Activated CD4-positive, alpha-beta T cell treated with anti-CD3 and anti-CD28 coated beads, Interleukin-2, amount 10 ng/mL, durations not matched to agents 7 days and 5 days (primary cell): ENCODE results near the gene SDCCAG8. TPM values are rescaled to one million over a fixed set of nuclear protein-coding genes. Genes with fewer than 3 reads are reported as not detected.

Experiments
- CTCF ChIA-PET: fragments of 350-600 bp; sonication (Branson Sonifier 250); formaldehyde crosslinking; loops from one replicate; lab custom pipeline; 2021; ENCODE audit warnings: antibody characterized with exemption; lab: Charles Lee
- POLR2A ChIA-PET: fragments of 350-600 bp; sonication (Branson Sonifier 250); formaldehyde crosslinking; loops from one replicate; lab custom pipeline; 2021; ENCODE audit warnings: antibody characterized with exemption; lab: Charles Lee
- DNase-seq: peaks from one replicate; pipeline ENCODE4 v3.0.0-alpha.2; 2020
- H3K27ac Mint-ChIP-seq: one replicate; pipeline ENCODE4 v1.8.0; 2021; ENCODE audit warnings: mild to moderate bottlenecking, moderate library complexity, mixed read lengths
- H3K27me3 Mint-ChIP-seq: one replicate; pipeline ENCODE4 v1.8.0; 2021; ENCODE audit warnings: mixed read lengths
- H3K36me3 Mint-ChIP-seq: one replicate; pipeline ENCODE4 v1.8.0; 2021; ENCODE audit warnings: low read depth, mixed read lengths
- H3K4me1 Mint-ChIP-seq: one replicate; pipeline ENCODE4 v1.8.0; 2021; ENCODE audit warnings: mixed read lengths
- H3K4me3 Mint-ChIP-seq: one replicate; pipeline ENCODE4 v1.8.0; 2021; ENCODE audit warnings: mild to moderate bottlenecking, moderate library complexity, mixed read lengths
- H3K9me3 Mint-ChIP-seq: one replicate; pipeline ENCODE4 v1.8.0; 2021; ENCODE audit warnings: mixed read lengths
- total RNA-seq, 2 experiments: library from RNA; stranded (reverse); gene quantifications; one replicate each; pipeline ENCODE4 v1.2.3, GENCODE V29; 2021

SDCCAG8 gene
- total RNA-seq, 2 experiments from 2014 or later = 23.8 to 26.4 TPM

DNA sequence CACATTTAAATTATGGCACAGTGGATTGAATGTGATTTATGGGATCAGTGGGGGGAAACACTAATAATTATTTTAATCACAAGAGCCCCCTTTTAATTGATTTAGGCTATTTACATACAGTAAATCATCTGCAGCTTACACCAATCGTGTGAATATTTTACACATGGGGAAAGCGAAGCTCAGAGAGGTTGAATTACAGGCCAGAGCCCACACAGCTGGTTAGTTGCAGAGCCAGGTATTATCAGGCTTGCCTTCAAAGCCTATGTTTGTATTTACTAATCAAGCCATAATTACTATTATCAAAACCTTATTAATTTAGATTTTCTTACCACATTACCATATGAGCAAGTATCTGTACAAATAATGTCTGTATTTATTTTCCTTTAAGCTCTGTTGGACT, 749 bp downstream of the SDCCAG8 start:
- Mint-ChIP-seq H3K4me3 (peak overlapping the region; percentile 88), H3K9me3 (no peaks in the 10 kb centered on the region), H3K27me3 (no peaks in the 10 kb centered on the region), H3K4me1 (peaks cover 40% of the 10 kb centered on the region), H3K36me3 (peaks cover 10% of the 10 kb centered on the region), H3K27ac (peak overlapping the region; percentile 98)
- ChIA-PET CTCF (interaction anchor here (0.6 to 2.0 kb wide), 4 partner anchors 13 to 65 kb away, joined by 3 to 9 read pairs (median 4); no protein-coding TSS in a partner anchor), POLR2A (interaction anchor here (1.1 kb wide), 1 partner anchor 8 kb away, joined by 6 read pairs; no protein-coding TSS in a partner anchor)
- DNase-seq = no peak

GRCh38 chr1:243257189-243257588, 1.3 kb downstream of the SDCCAG8 start:
- Mint-ChIP-seq H3K4me1 (peaks cover 35% of the 10 kb centered on the region), H3K9me3 (no peaks in the 10 kb centered on the region), H3K27me3 (no peaks in the 10 kb centered on the region), H3K4me3 (no peak overlapping the region), H3K36me3 (peaks cover 10% of the 10 kb centered on the region), H3K27ac (no peak overlapping the region)
- ChIA-PET CTCF (interaction anchor here (0.6 to 1.5 kb wide), 3 partner anchors 16 to 64 kb away, joined by 3 read pairs; no protein-coding TSS in a partner anchor), POLR2A (no interaction called here)
- DNase-seq = no peak

DNA sequence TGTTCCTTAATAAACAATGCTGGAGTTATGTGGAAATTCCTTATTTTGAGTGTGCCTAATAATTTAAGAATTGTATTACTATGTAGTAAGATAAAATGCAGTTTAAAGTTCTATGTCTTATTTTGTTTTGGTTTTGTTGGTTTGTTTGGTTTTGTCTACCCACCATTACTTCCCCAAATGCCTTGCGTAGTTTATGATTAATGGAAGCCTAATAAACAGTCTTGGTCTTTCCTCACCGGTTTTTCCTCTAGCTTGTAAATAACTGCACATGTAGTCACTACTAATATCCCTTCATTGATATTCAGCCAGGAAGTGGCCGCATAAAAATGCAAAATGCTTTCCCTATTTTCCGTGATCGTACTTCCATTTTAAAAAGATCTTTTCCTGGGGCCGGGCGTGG, 2.9 kb downstream of the SDCCAG8 start:
- no peaks in the 10 kb centered on the region for H3K27me3 Mint-ChIP-seq
- CTCF ChIA-PET = interaction anchor here (0.7 kb wide), 1 partner anchor 15 kb away, joined by 5 read pairs; no protein-coding TSS in a partner anchor
- H3K4me3 Mint-ChIP-seq = no peak overlapping the region
- POLR2A ChIA-PET = no interaction called here
- H3K4me1 Mint-ChIP-seq = peaks cover 29% of the 10 kb centered on the region
- H3K36me3 Mint-ChIP-seq = peaks cover 10% of the 10 kb centered on the region
- DNase-seq = no peak
- no peaks in the 10 kb centered on the region for H3K9me3 Mint-ChIP-seq
- H3K27ac Mint-ChIP-seq = no peak overlapping the region

- H3K36me3 Mint-ChIP-seq = peaks cover 10% of the 10 kb centered on the region
- H3K27ac Mint-ChIP-seq = no peak overlapping the region
- DNase-seq = no peak
- no peak overlapping the region for H3K4me3 Mint-ChIP-seq
- H3K4me1 Mint-ChIP-seq = peaks cover 35% of the 10 kb centered on the region
- ChIA-PET CTCF (no interaction called here), POLR2A (no interaction called here)
- H3K27me3 Mint-ChIP-seq = no peaks in the 10 kb centered on the region
- H3K9me3 Mint-ChIP-seq = no peaks in the 10 kb centered on the region
Observed at GRCh38 chr1:243260221-243260880, 4.5 kb downstream of the SDCCAG8 start.

- Mint-ChIP-seq H3K36me3 (peaks cover 10% of the 10 kb centered on the region), H3K4me1 (peaks cover 35% of the 10 kb centered on the region), H3K9me3 (no peaks in the 10 kb centered on the region), H3K27me3 (no peaks in the 10 kb centered on the region), H3K4me3 (no peak overlapping the region), H3K27ac (no peak overlapping the region)
- DNase-seq = no peak
- CTCF ChIA-PET = no interaction called here
- POLR2A ChIA-PET = no interaction called here
Observed at GRCh38 chr1:243261390-243261789, 5.5 kb downstream of the SDCCAG8 start.

- peaks cover 28% of the 10 kb centered on the region for H3K4me1 Mint-ChIP-seq
- CTCF ChIA-PET = interaction anchor here (0.5 to 1.8 kb wide), 4 partner anchors 9 to 337 kb away, joined by 3 to 8 read pairs (median 3); partner anchors contain the start of gene SDCCAG8
Observed at GRCh38 chr1:243264717-243265116, 8.9 kb downstream of the SDCCAG8 start.

GRCh38 chr1:243266231-243266630, 10.4 kb downstream of the SDCCAG8 start:
- peaks cover 18% of the 10 kb centered on the region for H3K4me1 Mint-ChIP-seq
- H3K27ac Mint-ChIP-seq = no peak overlapping the region
- no peak for DNase-seq
- CTCF ChIA-PET = interaction anchor here (0.7 kb wide), 1 partner anchor 171 kb away, joined by 3 read pairs; no protein-coding TSS in a partner anchor
- no peaks in the 10 kb centered on the region for H3K27me3 Mint-ChIP-seq
- peaks cover 10% of the 10 kb centered on the region for H3K36me3 Mint-ChIP-seq
- H3K4me3 Mint-ChIP-seq = no peak overlapping the region
- H3K9me3 Mint-ChIP-seq = no peaks in the 10 kb centered on the region
- POLR2A ChIA-PET = no interaction called here

More at GRCh38 chr1:243264717-243265116, 8.9 kb downstream of the SDCCAG8 start:
- Mint-ChIP-seq H3K27me3 (no peaks in the 10 kb centered on the region), H3K4me3 (no peak overlapping the region), H3K9me3 (no peaks in the 10 kb centered on the region), H3K27ac (peak overlapping the region; percentile 58), H3K36me3 (peaks cover 10% of the 10 kb centered on the region)
- no peak for DNase-seq
- POLR2A ChIA-PET = interaction anchor here (1.3 kb wide), 1 partner anchor 9 kb away, joined by 6 read pairs; the partner anchor contains the start of gene SDCCAG8

- Mint-ChIP-seq H3K4me1 (peaks cover 18% of the 10 kb centered on the region), H3K4me3 (no peak overlapping the region), H3K27me3 (no peaks in the 10 kb centered on the region), H3K9me3 (no peaks in the 10 kb centered on the region), H3K36me3 (peaks cover 12% of the 10 kb centered on the region), H3K27ac (no peak overlapping the region)
- DNase-seq = no peak
- ChIA-PET CTCF (no interaction called here), POLR2A (no interaction called here)
Observed at GRCh38 chr1:243267471-243267880, 11.6 kb downstream of the SDCCAG8 start.

GRCh38 chr1:243267914-243268653, 12.2 kb downstream of the SDCCAG8 start:
- Mint-ChIP-seq H3K27me3 (no peaks in the 10 kb centered on the region), H3K36me3 (peaks cover 14% of the 10 kb centered on the region), H3K4me1 (peaks cover 18% of the 10 kb centered on the region), H3K4me3 (no peak overlapping the region), H3K27ac (no peak overlapping the region), H3K9me3 (no peaks in the 10 kb centered on the region)
- POLR2A ChIA-PET = no interaction called here
- no peak for DNase-seq
- CTCF ChIA-PET = no interaction called here

DNA sequence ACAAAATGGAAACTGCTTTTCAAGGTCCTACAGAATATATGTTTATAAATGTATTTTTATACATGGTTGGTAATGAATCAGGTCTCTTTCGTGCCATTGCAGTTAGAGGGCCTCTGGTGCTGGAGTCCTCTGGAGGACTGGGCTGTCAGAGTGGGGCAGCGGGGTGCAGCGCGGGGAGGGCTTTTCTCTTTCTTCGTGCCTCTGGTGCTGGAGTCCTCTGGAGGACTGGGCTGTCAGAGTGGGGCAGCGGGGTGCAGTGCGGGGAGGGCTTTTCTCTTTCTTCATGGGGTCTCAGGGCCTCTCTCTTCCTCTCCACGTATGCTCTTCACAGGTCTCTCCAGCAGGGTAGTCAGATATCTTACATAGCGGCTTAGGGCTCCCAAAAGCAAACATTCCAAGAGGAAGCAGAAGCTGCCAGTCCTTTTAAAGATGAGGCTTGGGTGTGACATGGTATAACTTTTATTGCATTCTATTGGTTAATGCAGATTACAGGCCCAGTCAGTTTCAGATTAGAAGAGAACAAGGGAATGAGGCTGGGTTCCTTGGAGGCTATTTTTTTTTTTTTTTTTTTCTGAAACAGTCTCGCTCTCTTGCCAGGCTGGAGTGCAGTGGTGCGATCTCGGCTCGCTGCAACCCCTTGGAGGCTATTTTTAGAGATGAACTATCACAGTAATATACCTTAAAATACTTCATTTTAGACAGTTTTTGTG, 13.1 kb downstream of the SDCCAG8 start:
- H3K27ac Mint-ChIP-seq = peak overlapping the region; percentile 61
- ChIA-PET POLR2A (no interaction called here), CTCF (interaction anchor here (0.6 kb wide), 1 partner anchor 18 kb away, joined by 4 read pairs; no protein-coding TSS in a partner anchor)
- no peaks in the 10 kb centered on the region for H3K27me3 Mint-ChIP-seq
- DNase-seq = no peak
- peaks cover 22% of the 10 kb centered on the region for H3K36me3 Mint-ChIP-seq
- no peaks in the 10 kb centered on the region for H3K9me3 Mint-ChIP-seq
- H3K4me1 Mint-ChIP-seq = peaks cover 14% of the 10 kb centered on the region
- no peak overlapping the region for H3K4me3 Mint-ChIP-seq

GRCh38 chr1:243269461-243269801, 13.6 kb downstream of the SDCCAG8 start:
- Mint-ChIP-seq H3K36me3 (peaks cover 26% of the 10 kb centered on the region), H3K27me3 (no peaks in the 10 kb centered on the region), H3K4me3 (no peak overlapping the region), H3K4me1 (peaks cover 13% of the 10 kb centered on the region), H3K9me3 (no peaks in the 10 kb centered on the region), H3K27ac (no peak overlapping the region)
- ChIA-PET CTCF (interaction anchor here (0.6 kb wide), 1 partner anchor 18 kb away, joined by 4 read pairs; no protein-coding TSS in a partner anchor), POLR2A (no interaction called here)
- DNase-seq = no peak

DNA sequence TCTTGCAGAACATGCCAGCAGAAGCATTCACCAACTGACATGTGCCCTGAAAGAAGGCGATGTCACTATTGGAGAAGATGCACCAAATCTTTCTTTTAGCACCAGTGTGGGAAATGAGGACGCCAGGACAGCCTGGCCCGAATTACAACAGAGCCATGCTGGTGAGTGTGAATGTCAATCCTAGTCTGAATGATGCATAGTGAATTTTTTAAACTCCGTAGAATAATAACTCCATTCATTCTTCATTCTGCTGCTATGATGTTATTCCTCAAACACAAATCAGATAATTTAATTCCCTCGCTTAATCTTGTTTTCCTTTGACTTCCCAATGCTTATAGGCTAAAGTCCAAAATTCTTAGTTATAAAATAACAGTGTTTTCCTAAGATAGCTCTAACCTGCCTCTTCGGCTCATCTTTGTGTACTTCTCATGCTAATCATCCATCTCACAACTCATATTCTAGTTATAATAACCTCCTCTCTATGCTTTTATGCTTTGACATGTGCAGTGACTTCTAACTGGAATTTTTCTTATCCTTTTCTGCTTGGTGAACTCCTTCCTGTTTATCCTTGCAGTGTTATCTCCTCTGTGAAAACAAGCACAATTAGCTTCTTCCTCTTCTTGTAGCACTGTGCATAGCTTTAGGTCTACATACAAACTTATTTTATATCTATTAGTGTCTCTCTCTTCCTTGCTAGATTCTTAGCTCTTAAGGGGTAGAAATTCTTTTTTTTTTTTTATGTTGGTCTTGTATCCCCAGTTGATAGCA, 14.4 kb downstream of the SDCCAG8 start:
- DNase-seq = no peak
- H3K4me3 Mint-ChIP-seq = no peak overlapping the region
- ChIA-PET POLR2A (no interaction called here), CTCF (no interaction called here)
- H3K4me1 Mint-ChIP-seq = peaks cover 6% of the 10 kb centered on the region
- no peaks in the 10 kb centered on the region for H3K9me3 Mint-ChIP-seq
- H3K36me3 Mint-ChIP-seq = peaks cover 33% of the 10 kb centered on the region
- no peaks in the 10 kb centered on the region for H3K27me3 Mint-ChIP-seq
- H3K27ac Mint-ChIP-seq = no peak overlapping the region
